Measurements from ENCODE around the gene HMCN2. TPM values are rescaled to one million over a fixed set of nuclear protein-coding genes. Genes with fewer than 3 reads are reported as not detected.

Gene HMCN2
- total RNA-seq, 1 donor = under 0.01 TPM

- no peak for TF ChIP-seq CTCF (IDR thresholded peaks at IDR 0.05; ENCODE audit: extremely low read depth, low read depth, low read length)
- no peak for DNase-seq (ENCODE audit: insufficient read length, low spot score, missing footprints)
Observed at GRCh38 chr9:130470950-130471349, 205.4 kb downstream of the HMCN2 start.

GRCh38 chr9:130471411-130472183, 206.0 kb downstream of the HMCN2 start:
- no peaks in the 10 kb centered on the region for H3K27me3 ChIP-seq (ENCODE audit: insufficient read depth, low read length)
- no peak overlapping the region for H3K4me3 ChIP-seq (ENCODE audit: insufficient read depth, low read length)
- no peak for DNase-seq (ENCODE audit: insufficient read length, low spot score, missing footprints)
- no peak overlapping the region for H2AFZ ChIP-seq (ENCODE audit: low read length)
- H3K79me2 ChIP-seq (ENCODE audit: insufficient read depth, low read length) = no peaks in the 10 kb centered on the region
- peaks cover 10% of the 10 kb centered on the region for H3K36me3 ChIP-seq (ENCODE audit: insufficient read depth, low read length)
- H3K27ac ChIP-seq (ENCODE audit: low read depth, low read length) = no peak overlapping the region
- peaks cover 4% of the 10 kb centered on the region for H4K20me1 ChIP-seq (ENCODE audit: insufficient read depth, low read length)
- no peak for TF ChIP-seq CTCF (IDR thresholded peaks at IDR 0.05; ENCODE audit: extremely low read depth, low read depth, low read length)
- no peaks in the 10 kb centered on the region for H3K9me3 ChIP-seq (ENCODE audit: low read depth, low read length)
- no peak overlapping the region for H3K4me2 ChIP-seq (ENCODE audit: insufficient read depth, low read length)
- no peaks in the 10 kb centered on the region for H3K4me1 ChIP-seq (ENCODE audit: insufficient read depth, low read length)

More at GRCh38 chr9:130470950-130471349, 205.4 kb downstream of the HMCN2 start:
- Histone ChIP-seq H3K4me3 (ENCODE audit: insufficient read depth, low read length) (no peak overlapping the region), H3K4me1 (ENCODE audit: insufficient read depth, low read length) (no peaks in the 10 kb centered on the region), H3K4me2 (ENCODE audit: insufficient read depth, low read length) (no peak overlapping the region), H3K9me3 (ENCODE audit: low read depth, low read length) (no peaks in the 10 kb centered on the region), H3K79me2 (ENCODE audit: insufficient read depth, low read length) (no peaks in the 10 kb centered on the region), H3K36me3 (ENCODE audit: insufficient read depth, low read length) (peaks cover 10% of the 10 kb centered on the region), H3K27me3 (ENCODE audit: insufficient read depth, low read length) (no peaks in the 10 kb centered on the region), H3K27ac (ENCODE audit: low read depth, low read length) (no peak overlapping the region), H4K20me1 (ENCODE audit: insufficient read depth, low read length) (peaks cover 4% of the 10 kb centered on the region), H2AFZ (ENCODE audit: low read length) (no peak overlapping the region)

- H3K79me2 ChIP-seq (ENCODE audit: insufficient read depth, low read length) = no peaks in the 10 kb centered on the region
- no peaks in the 10 kb centered on the region for H3K9me3 ChIP-seq (ENCODE audit: low read depth, low read length)
- no peak overlapping the region for H3K4me2 ChIP-seq (ENCODE audit: insufficient read depth, low read length)
- DNase-seq (ENCODE audit: insufficient read length, low spot score, missing footprints) = no peak
- H4K20me1 ChIP-seq (ENCODE audit: insufficient read depth, low read length) = peaks cover 4% of the 10 kb centered on the region
- H2AFZ ChIP-seq (ENCODE audit: low read length) = no peak overlapping the region
- H3K4me1 ChIP-seq (ENCODE audit: insufficient read depth, low read length) = no peaks in the 10 kb centered on the region
- no peak overlapping the region for H3K27ac ChIP-seq (ENCODE audit: low read depth, low read length)
- H3K27me3 ChIP-seq (ENCODE audit: insufficient read depth, low read length) = no peaks in the 10 kb centered on the region
- TF ChIP-seq CTCF (IDR thresholded peaks at IDR 0.05; ENCODE audit: extremely low read depth, low read depth, low read length) = no peak
- H3K4me3 ChIP-seq (ENCODE audit: insufficient read depth, low read length) = no peak overlapping the region
- peaks cover 13% of the 10 kb centered on the region for H3K36me3 ChIP-seq (ENCODE audit: insufficient read depth, low read length)
Observed at GRCh38 chr9:130472184-130472705, 206.7 kb downstream of the HMCN2 start.

- Histone ChIP-seq H2AFZ (ENCODE audit: low read length) (no peak overlapping the region), H3K27me3 (ENCODE audit: insufficient read depth, low read length) (no peaks in the 10 kb centered on the region), H3K4me2 (ENCODE audit: insufficient read depth, low read length) (no peak overlapping the region), H3K9me3 (ENCODE audit: low read depth, low read length) (no peaks in the 10 kb centered on the region), H4K20me1 (ENCODE audit: insufficient read depth, low read length) (peaks cover 4% of the 10 kb centered on the region), H3K4me1 (ENCODE audit: insufficient read depth, low read length) (no peaks in the 10 kb centered on the region), H3K79me2 (ENCODE audit: insufficient read depth, low read length) (no peaks in the 10 kb centered on the region), H3K36me3 (ENCODE audit: insufficient read depth, low read length) (peaks cover 13% of the 10 kb centered on the region), H3K4me3 (ENCODE audit: insufficient read depth, low read length) (no peak overlapping the region), H3K27ac (ENCODE audit: low read depth, low read length) (no peak overlapping the region)
- no peak for DNase-seq (ENCODE audit: insufficient read length, low spot score, missing footprints)
- TF ChIP-seq CTCF (IDR thresholded peaks at IDR 0.05; ENCODE audit: extremely low read depth, low read depth, low read length) = no peak
Observed at GRCh38 chr9:130473009-130473408, 207.4 kb downstream of the HMCN2 start.
